Motor neuron (in vitro differentiated cells): Measurements from ENCODE around the gene PPARD. TPM values are rescaled to one million over a fixed set of nuclear protein-coding genes. Genes with fewer than 3 reads are reported as not detected.

ENCODE experiments used
- total RNA-seq, 8 experiments: library from RNA; unstranded; fragments of 300-600 nt; gene quantifications; 2 replicates each; pipeline versions ENCODE4 v1.2.3 to v1.2.4, GENCODE V29; 2022

The PPARD gene
- total RNA-seq, 8 experiments from 2014 or later: 2.9 to 17.1 (median 8.1) TPM

Other genes starting within 250 kb of the PPARD start
- gene TCP11, start 201.2 kb upstream of the PPARD start, total RNA-seq: 1 to 10 TPM in 1 of 8 experiments, under 1 TPM in 3, not detected in 4; 0.22 to 1.2 (median 0.57) TPM
- gene SCUBE3, start 128.6 kb upstream of the PPARD start, total RNA-seq: 10 to 100 TPM in 2 of 8 experiments, 1 to 10 TPM in 6; 2.6 to 14.6 (median 3.3) TPM
- 10 to 100 TPM; 12.6 to 40.3 (median 23.2) TPM for gene ZNF76, start 82.8 kb upstream of the PPARD start, total RNA-seq
- 1 to 10 TPM in 3 of 8 experiments, under 1 TPM in 5; 0.50 to 4.5 (median 0.84) TPM for gene DEF6, start 44.7 kb upstream of the PPARD start, total RNA-seq
- gene FANCE, start 109.8 kb downstream of the PPARD start, total RNA-seq: 10 to 100 TPM in 3 of 8 experiments, 1 to 10 TPM in 5; 5.3 to 19.7 (median 9.9) TPM
- gene RPL10A, start 125.8 kb downstream of the PPARD start, total RNA-seq: 1,000 to 10,000 TPM; 1,372 to 2,546 (median 2,130) TPM
- gene TEAD3, start 154.5 kb downstream of the PPARD start, total RNA-seq: 1 to 10 TPM; 2.5 to 8.2 (median 4.4) TPM
- 1 to 10 TPM in 1 of 8 experiments, under 1 TPM in 5, not detected in 2; 0.20 to 1.2 (median 0.38) TPM for gene TULP1, start 170.3 kb downstream of the PPARD start, total RNA-seq